Measurements from ENCODE around the gene GOLGA8M. TPM values are rescaled to one million over a fixed set of nuclear protein-coding genes. Genes with fewer than 3 reads are reported as not detected.
"Not testable (repeated sequence)": the region's sequence is repeated elsewhere in the genome, so short reads cannot be mapped to it uniquely, and the experiment has no call there.

GOLGA8M gene
- total RNA-seq, 1 donor from 2014 or later: 1.3 TPM

DNA sequence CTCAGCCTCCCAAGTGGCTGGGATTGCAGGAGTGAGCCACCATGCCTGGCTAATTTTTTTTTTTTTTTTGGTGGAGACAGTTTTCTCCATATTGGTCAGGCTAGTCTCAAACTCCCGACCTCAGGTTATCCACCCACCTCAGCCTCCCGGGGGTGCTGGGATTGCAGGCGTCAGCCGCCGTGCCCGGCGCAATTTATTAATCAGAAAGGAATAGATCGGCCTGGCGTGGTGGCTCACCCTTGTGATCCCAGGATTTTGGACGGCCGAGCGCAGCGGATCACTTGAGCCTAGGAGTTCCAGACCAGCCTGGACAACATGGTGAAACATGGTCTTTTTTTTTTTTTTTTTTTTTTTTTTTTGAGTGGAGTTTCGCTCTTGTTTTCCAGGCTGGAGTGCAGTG lies 13.3 kb upstream of the GOLGA8M start:
- TF ChIP-seq, protein P1, sequence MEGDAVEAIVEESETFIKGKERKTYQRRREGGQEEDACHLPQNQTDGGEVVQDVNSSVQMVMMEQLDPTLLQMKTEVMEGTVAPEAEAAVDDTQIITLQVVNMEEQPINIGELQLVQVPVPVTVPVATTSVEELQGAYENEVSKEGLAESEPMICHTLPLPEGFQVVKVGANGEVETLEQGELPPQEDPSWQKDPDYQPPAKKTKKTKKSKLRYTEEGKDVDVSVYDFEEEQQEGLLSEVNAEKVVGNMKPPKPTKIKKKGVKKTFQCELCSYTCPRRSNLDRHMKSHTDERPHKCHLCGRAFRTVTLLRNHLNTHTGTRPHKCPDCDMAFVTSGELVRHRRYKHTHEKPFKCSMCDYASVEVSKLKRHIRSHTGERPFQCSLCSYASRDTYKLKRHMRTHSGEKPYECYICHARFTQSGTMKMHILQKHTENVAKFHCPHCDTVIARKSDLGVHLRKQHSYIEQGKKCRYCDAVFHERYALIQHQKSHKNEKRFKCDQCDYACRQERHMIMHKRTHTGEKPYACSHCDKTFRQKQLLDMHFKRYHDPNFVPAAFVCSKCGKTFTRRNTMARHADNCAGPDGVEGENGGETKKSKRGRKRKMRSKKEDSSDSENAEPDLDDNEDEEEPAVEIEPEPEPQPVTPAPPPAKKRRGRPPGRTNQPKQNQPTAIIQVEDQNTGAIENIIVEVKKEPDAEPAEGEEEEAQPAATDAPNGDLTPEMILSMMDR (IDR thresholded peaks at IDR 0.05; ENCODE audit: unreplicated experiment): no peak
- Mint-ChIP-seq H3K4me3 (ENCODE audit: unreplicated experiment) (no peak overlapping the region), H3K27ac (ENCODE audit: unreplicated experiment) (no peak overlapping the region), H3K9me3 (ENCODE audit: unreplicated experiment) (no peaks in the 10 kb centered on the region), H3K4me1 (ENCODE audit: unreplicated experiment) (peaks cover 2% of the 10 kb centered on the region), H3K36me3 (ENCODE audit: low read depth, unreplicated experiment) (no peaks in the 10 kb centered on the region), H3K27me3 (ENCODE audit: unreplicated experiment) (no peaks in the 10 kb centered on the region)
- DNase-seq (ENCODE audit: low spot score): no peak

- not testable (repeated sequence) for H3K27me3 Mint-ChIP-seq (ENCODE audit: unreplicated experiment); H3K4me3 Mint-ChIP-seq (ENCODE audit: unreplicated experiment); H3K27ac Mint-ChIP-seq (ENCODE audit: unreplicated experiment); H3K4me1 Mint-ChIP-seq (ENCODE audit: unreplicated experiment); H3K36me3 Mint-ChIP-seq (ENCODE audit: low read depth, unreplicated experiment); H3K9me3 Mint-ChIP-seq (ENCODE audit: unreplicated experiment); DNase-seq (ENCODE audit: low spot score)
Observed at GRCh38 chr15:28723986-28724385, 11.8 kb upstream of the GOLGA8M start.

DNA sequence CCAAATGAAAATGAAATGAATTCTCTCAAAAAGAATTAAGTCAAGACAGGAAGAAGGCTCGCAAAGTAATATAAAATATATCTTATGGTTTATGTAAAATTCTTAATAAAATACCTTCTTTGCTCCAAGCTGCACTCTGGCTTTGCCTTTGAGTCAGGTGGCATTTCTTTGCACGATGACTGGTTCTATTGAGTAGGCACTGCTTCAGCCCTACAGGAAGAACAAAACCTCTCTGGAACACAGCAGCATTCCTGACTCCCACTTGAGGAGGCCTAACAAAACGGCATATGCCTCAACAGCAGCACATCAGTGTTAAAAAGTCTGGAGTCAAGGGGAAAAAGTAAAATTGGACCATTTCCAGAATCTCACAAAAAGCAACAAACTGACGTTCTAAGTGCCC lies 7.4 kb upstream of the GOLGA8M start:
- H3K9me3 Mint-ChIP-seq (ENCODE audit: unreplicated experiment); DNase-seq (ENCODE audit: low spot score); H3K4me1 Mint-ChIP-seq (ENCODE audit: unreplicated experiment); H3K36me3 Mint-ChIP-seq (ENCODE audit: low read depth, unreplicated experiment); H3K4me3 Mint-ChIP-seq (ENCODE audit: unreplicated experiment); H3K27ac Mint-ChIP-seq (ENCODE audit: unreplicated experiment); H3K27me3 Mint-ChIP-seq (ENCODE audit: unreplicated experiment): not testable (repeated sequence)

DNA sequence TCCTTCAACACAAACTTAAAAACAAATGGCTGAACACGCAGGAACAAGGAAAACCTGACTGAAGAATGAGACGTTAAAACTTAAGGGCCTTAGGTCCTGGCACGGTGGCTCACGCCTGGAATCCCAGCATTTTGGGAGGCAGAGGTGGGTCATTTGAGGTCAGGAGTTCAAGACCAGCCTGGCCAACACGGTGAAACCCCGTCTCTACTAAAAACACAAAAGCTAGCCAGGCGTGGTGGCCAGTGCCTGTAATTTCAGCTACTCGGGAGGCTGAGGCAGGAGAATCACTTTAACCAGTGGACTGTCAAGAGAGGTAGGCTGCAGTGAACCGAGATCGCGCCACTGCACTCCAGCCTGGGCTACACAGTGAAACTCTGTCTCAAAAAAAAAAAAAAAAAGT lies 6.4 kb upstream of the GOLGA8M start:
- not testable (repeated sequence) for H3K36me3 Mint-ChIP-seq (ENCODE audit: low read depth, unreplicated experiment); DNase-seq (ENCODE audit: low spot score); H3K27ac Mint-ChIP-seq (ENCODE audit: unreplicated experiment); H3K9me3 Mint-ChIP-seq (ENCODE audit: unreplicated experiment); H3K27me3 Mint-ChIP-seq (ENCODE audit: unreplicated experiment); H3K4me3 Mint-ChIP-seq (ENCODE audit: unreplicated experiment); H3K4me1 Mint-ChIP-seq (ENCODE audit: unreplicated experiment)

GRCh38 chr15:28714176-28714575 lies 2.0 kb upstream of the GOLGA8M start:
- H3K4me3 Mint-ChIP-seq (ENCODE audit: unreplicated experiment); H3K9me3 Mint-ChIP-seq (ENCODE audit: unreplicated experiment); H3K27me3 Mint-ChIP-seq (ENCODE audit: unreplicated experiment); H3K4me1 Mint-ChIP-seq (ENCODE audit: unreplicated experiment); H3K27ac Mint-ChIP-seq (ENCODE audit: unreplicated experiment); H3K36me3 Mint-ChIP-seq (ENCODE audit: low read depth, unreplicated experiment); DNase-seq (ENCODE audit: low spot score): not testable (repeated sequence)

DNA sequence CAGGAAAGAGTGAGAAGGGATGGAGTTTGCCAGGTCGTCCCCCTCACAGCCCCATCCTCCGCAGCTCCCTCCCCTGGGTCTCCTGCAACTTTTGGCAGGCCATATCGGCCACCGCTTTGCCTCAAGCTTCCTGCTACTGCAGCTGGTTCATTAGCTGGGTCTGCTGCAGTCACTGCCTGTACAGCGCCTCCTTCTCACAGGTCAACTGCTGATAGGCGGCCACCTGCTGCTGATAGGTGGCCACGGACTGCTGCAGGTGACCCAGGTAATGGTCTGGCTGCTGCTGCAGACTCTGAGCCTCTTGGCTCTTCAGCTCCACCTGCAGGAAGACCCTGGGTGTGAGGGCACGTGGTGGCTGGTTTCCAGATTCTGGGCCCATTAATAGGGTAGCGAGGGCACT lies 8.3 kb downstream of the GOLGA8M start:
- not testable (repeated sequence) for H3K27me3 Mint-ChIP-seq (ENCODE audit: unreplicated experiment); H3K4me1 Mint-ChIP-seq (ENCODE audit: unreplicated experiment); H3K27ac Mint-ChIP-seq (ENCODE audit: unreplicated experiment); H3K4me3 Mint-ChIP-seq (ENCODE audit: unreplicated experiment); H3K9me3 Mint-ChIP-seq (ENCODE audit: unreplicated experiment); H3K36me3 Mint-ChIP-seq (ENCODE audit: low read depth, unreplicated experiment); DNase-seq (ENCODE audit: low spot score)

DNA sequence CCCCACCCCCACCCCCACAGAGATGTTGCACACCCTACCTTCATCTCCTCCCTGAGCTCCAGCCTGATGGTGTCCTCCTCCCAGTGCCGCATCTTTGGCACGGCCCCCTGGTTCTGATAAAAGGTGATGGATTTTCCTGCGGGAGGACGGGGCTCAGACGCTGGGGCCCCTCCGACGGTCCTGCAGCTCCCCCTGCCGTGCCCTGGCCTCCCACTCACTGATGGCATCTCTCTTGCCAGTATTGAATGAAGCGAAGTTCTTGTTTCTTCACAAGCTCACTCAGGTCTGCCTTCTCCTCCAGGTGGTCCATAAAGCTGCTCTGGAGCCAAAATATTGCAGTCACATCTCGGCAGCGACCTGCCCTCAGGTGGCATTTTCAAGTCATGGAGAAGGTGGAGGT lies 9.8 kb downstream of the GOLGA8M start:
- not testable (repeated sequence) for H3K9me3 Mint-ChIP-seq (ENCODE audit: unreplicated experiment); H3K27me3 Mint-ChIP-seq (ENCODE audit: unreplicated experiment); DNase-seq (ENCODE audit: low spot score); H3K4me1 Mint-ChIP-seq (ENCODE audit: unreplicated experiment); H3K27ac Mint-ChIP-seq (ENCODE audit: unreplicated experiment); H3K4me3 Mint-ChIP-seq (ENCODE audit: unreplicated experiment); H3K36me3 Mint-ChIP-seq (ENCODE audit: low read depth, unreplicated experiment)

GRCh38 chr15:28694006-28694751 lies 18.0 kb downstream of the GOLGA8M start:
- H3K9me3 Mint-ChIP-seq (ENCODE audit: unreplicated experiment); H3K4me1 Mint-ChIP-seq (ENCODE audit: unreplicated experiment); H3K27ac Mint-ChIP-seq (ENCODE audit: unreplicated experiment); H3K27me3 Mint-ChIP-seq (ENCODE audit: unreplicated experiment); H3K4me3 Mint-ChIP-seq (ENCODE audit: unreplicated experiment); DNase-seq (ENCODE audit: low spot score); H3K36me3 Mint-ChIP-seq (ENCODE audit: low read depth, unreplicated experiment): not testable (repeated sequence)

DNA sequence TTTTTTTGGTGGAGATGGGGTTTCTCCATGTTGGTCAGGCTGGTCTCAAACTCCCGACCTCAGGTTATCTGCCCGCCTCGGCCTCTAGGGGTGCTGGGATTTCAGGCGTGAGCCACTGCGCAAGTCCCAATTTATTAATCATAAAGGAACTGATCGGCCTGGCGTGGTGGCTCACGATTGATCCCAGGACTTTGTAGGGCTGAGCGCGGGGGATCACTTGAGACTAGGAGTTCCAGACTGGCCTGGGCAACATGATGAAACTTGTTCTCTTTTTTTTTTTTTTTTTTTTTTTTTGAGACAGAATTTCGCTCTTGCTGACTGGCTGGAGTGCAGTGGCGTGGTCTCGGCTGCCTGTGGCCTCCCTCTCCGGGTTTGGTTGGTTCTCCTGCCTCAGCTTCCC lies 19.2 kb downstream of the GOLGA8M start:
- not testable (repeated sequence) for H3K27me3 Mint-ChIP-seq (ENCODE audit: unreplicated experiment); H3K4me3 Mint-ChIP-seq (ENCODE audit: unreplicated experiment); DNase-seq (ENCODE audit: low spot score); H3K4me1 Mint-ChIP-seq (ENCODE audit: unreplicated experiment); H3K9me3 Mint-ChIP-seq (ENCODE audit: unreplicated experiment); H3K36me3 Mint-ChIP-seq (ENCODE audit: low read depth, unreplicated experiment); H3K27ac Mint-ChIP-seq (ENCODE audit: unreplicated experiment)

- not testable (repeated sequence) for H3K27me3 Mint-ChIP-seq (ENCODE audit: unreplicated experiment); H3K4me3 Mint-ChIP-seq (ENCODE audit: unreplicated experiment); H3K4me1 Mint-ChIP-seq (ENCODE audit: unreplicated experiment); H3K36me3 Mint-ChIP-seq (ENCODE audit: low read depth, unreplicated experiment); H3K9me3 Mint-ChIP-seq (ENCODE audit: unreplicated experiment); H3K27ac Mint-ChIP-seq (ENCODE audit: unreplicated experiment); DNase-seq (ENCODE audit: low spot score)
Observed at GRCh38 chr15:28673533-28673932, 38.7 kb downstream of the GOLGA8M start.

- not testable (repeated sequence) for H3K27ac Mint-ChIP-seq (ENCODE audit: unreplicated experiment); DNase-seq (ENCODE audit: low spot score)
Observed at GRCh38 chr15:28672122-28672521, 40.1 kb downstream of the GOLGA8M start.

DNA sequence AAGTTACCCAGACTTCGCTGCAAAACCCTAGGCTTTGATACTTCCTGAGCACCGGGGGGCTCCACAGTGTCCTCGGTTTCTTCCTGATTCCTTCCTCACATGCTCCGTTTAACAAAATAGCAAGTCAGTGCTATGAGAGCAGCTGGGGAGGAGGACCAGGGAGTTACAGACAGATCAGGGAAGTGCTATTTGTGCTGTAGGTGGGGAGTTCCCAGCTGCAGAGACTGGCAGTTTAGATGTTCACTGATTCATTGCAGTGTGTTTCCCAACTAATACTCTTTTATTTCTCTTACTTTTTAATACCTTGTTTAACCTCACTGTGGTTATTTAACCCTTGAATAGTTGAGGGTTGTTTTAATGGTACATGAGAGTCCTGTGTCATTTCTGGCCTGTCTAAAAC lies 45.8 kb downstream of the GOLGA8M start:
- H3K9me3 Mint-ChIP-seq (ENCODE audit: unreplicated experiment); H3K36me3 Mint-ChIP-seq (ENCODE audit: low read depth, unreplicated experiment); H3K4me1 Mint-ChIP-seq (ENCODE audit: unreplicated experiment); DNase-seq (ENCODE audit: low spot score); H3K27me3 Mint-ChIP-seq (ENCODE audit: unreplicated experiment); H3K4me3 Mint-ChIP-seq (ENCODE audit: unreplicated experiment); H3K27ac Mint-ChIP-seq (ENCODE audit: unreplicated experiment): not testable (repeated sequence)

More at GRCh38 chr15:28672122-28672521, 40.1 kb downstream of the GOLGA8M start:
- H3K4me1 Mint-ChIP-seq (ENCODE audit: unreplicated experiment); H3K4me3 Mint-ChIP-seq (ENCODE audit: unreplicated experiment); H3K27me3 Mint-ChIP-seq (ENCODE audit: unreplicated experiment); H3K9me3 Mint-ChIP-seq (ENCODE audit: unreplicated experiment); H3K36me3 Mint-ChIP-seq (ENCODE audit: low read depth, unreplicated experiment): not testable (repeated sequence)
